Measurements from ENCODE around the gene ASH1L. TPM values are rescaled to one million over a fixed set of nuclear protein-coding genes. Genes with fewer than 3 reads are reported as not detected.
"Not testable (repeated sequence)": the region's sequence is repeated elsewhere in the genome, so short reads cannot be mapped to it uniquely, and the experiment has no call there.

The ASH1L gene
- total RNA-seq, 1 donor, result 41.6 TPM

GRCh38 chr1:155392898-155393411, 169.6 kb downstream of the ASH1L start:
- no peak overlapping the region for H3K4me2 ChIP-seq (ENCODE audit: insufficient read depth, low read length)
- H3K79me2 ChIP-seq (ENCODE audit: insufficient read depth, low read length), result no peaks in the 10 kb centered on the region
- no peak overlapping the region for H3K4me3 ChIP-seq (ENCODE audit: insufficient read depth, low read length)
- no peaks in the 10 kb centered on the region for H4K20me1 ChIP-seq (ENCODE audit: insufficient read depth, low read length)
- H3K27me3 ChIP-seq (ENCODE audit: insufficient read depth, low read length), result no peaks in the 10 kb centered on the region
- no peak for TF ChIP-seq CTCF (IDR thresholded peaks at IDR 0.05; ENCODE audit: extremely low read depth, low read depth, low read length)
- H2AFZ ChIP-seq (ENCODE audit: low read length), result no peak overlapping the region
- H3K36me3 ChIP-seq (ENCODE audit: insufficient read depth, low read length), result peaks cover 27% of the 10 kb centered on the region
- no peaks in the 10 kb centered on the region for H3K4me1 ChIP-seq (ENCODE audit: insufficient read depth, low read length)
- DNase-seq (ENCODE audit: insufficient read length, low spot score, missing footprints), result no peak
- no peaks in the 10 kb centered on the region for H3K9me3 ChIP-seq (ENCODE audit: low read depth, low read length)
- H3K27ac ChIP-seq (ENCODE audit: low read depth, low read length), result no peak overlapping the region

- Histone ChIP-seq H3K4me1 (ENCODE audit: insufficient read depth, low read length) (no peaks in the 10 kb centered on the region), H3K4me2 (ENCODE audit: insufficient read depth, low read length) (no peak overlapping the region), H3K36me3 (ENCODE audit: insufficient read depth, low read length) (peaks cover 27% of the 10 kb centered on the region), H3K9me3 (ENCODE audit: low read depth, low read length) (no peaks in the 10 kb centered on the region), H3K27ac (ENCODE audit: low read depth, low read length) (no peak overlapping the region), H2AFZ (ENCODE audit: low read length) (no peak overlapping the region), H3K4me3 (ENCODE audit: insufficient read depth, low read length) (no peak overlapping the region), H3K27me3 (ENCODE audit: insufficient read depth, low read length) (no peaks in the 10 kb centered on the region), H3K79me2 (ENCODE audit: insufficient read depth, low read length) (no peaks in the 10 kb centered on the region), H4K20me1 (ENCODE audit: insufficient read depth, low read length) (no peaks in the 10 kb centered on the region)
- peak; percentile 72 for DNase-seq (ENCODE audit: insufficient read length, low spot score, missing footprints)
- no peak for TF ChIP-seq CTCF (IDR thresholded peaks at IDR 0.05; ENCODE audit: extremely low read depth, low read depth, low read length)
These were observed 172.8 kb downstream of the ASH1L start for GRCh38 chr1:155389826-155390225.

GRCh38 chr1:155385836-155386235, 176.8 kb downstream of the ASH1L start:
- not testable (repeated sequence) for H3K4me2 ChIP-seq (ENCODE audit: insufficient read depth, low read length); H3K27me3 ChIP-seq (ENCODE audit: insufficient read depth, low read length); H3K79me2 ChIP-seq (ENCODE audit: insufficient read depth, low read length); H3K4me1 ChIP-seq (ENCODE audit: insufficient read depth, low read length); DNase-seq (ENCODE audit: insufficient read length, low spot score, missing footprints); H3K4me3 ChIP-seq (ENCODE audit: insufficient read depth, low read length); H2AFZ ChIP-seq (ENCODE audit: low read length); H3K27ac ChIP-seq (ENCODE audit: low read depth, low read length); H4K20me1 ChIP-seq (ENCODE audit: insufficient read depth, low read length); H3K9me3 ChIP-seq (ENCODE audit: low read depth, low read length)
- H3K36me3 ChIP-seq (ENCODE audit: insufficient read depth, low read length), result peaks cover 18% of the 10 kb centered on the region

- Histone ChIP-seq H3K4me2 (ENCODE audit: insufficient read depth, low read length) (no peak overlapping the region), H3K27me3 (ENCODE audit: insufficient read depth, low read length) (no peaks in the 10 kb centered on the region)
- DNase-seq (ENCODE audit: insufficient read length, low spot score, missing footprints), result no peak
These were observed 179.2 kb downstream of the ASH1L start for GRCh38 chr1:155383406-155383805.

More at GRCh38 chr1:155383406-155383805, 179.2 kb downstream of the ASH1L start:
- Histone ChIP-seq H2AFZ (ENCODE audit: low read length) (no peak overlapping the region), H3K9me3 (ENCODE audit: low read depth, low read length) (no peaks in the 10 kb centered on the region), H3K36me3 (ENCODE audit: insufficient read depth, low read length) (peaks cover 15% of the 10 kb centered on the region), H3K79me2 (ENCODE audit: insufficient read depth, low read length) (no peaks in the 10 kb centered on the region), H3K4me3 (ENCODE audit: insufficient read depth, low read length) (no peak overlapping the region), H3K27ac (ENCODE audit: low read depth, low read length) (no peak overlapping the region), H4K20me1 (ENCODE audit: insufficient read depth, low read length) (no peaks in the 10 kb centered on the region), H3K4me1 (ENCODE audit: insufficient read depth, low read length) (peaks cover 18% of the 10 kb centered on the region)
- no peak for TF ChIP-seq CTCF (IDR thresholded peaks at IDR 0.05; ENCODE audit: extremely low read depth, low read depth, low read length)
